Gastroesophageal sphincter (tissue), 3 donors: ENCODE results near the gene P2RX4.

Experiments used
- CTCF ChIP-seq, 4 experiments: fragments of 200-600 bp in 2 of 4; fragments of 450-650 bp in 2 of 4; sonication (generic) in 1 of 4; IDR thresholded peaks; one replicate each; pipeline ENCODE4 v1.5.1; 2017 to 2019; ENCODE audit warnings: antibody characterized with exemption in 4 of 4, mild to moderate bottlenecking in 2 of 4, moderate library complexity in 2 of 4
- EP300 ChIP-seq: sonication (generic); formaldehyde crosslinking; IDR thresholded peaks from one replicate; pipeline ENCODE4 v1.6.1; 2017; ENCODE audit warnings: antibody characterized with exemption, mild to moderate bottlenecking
- POLR2A ChIP-seq, 2 donors: fragments of 450-650 bp; IDR thresholded peaks; one replicate each; pipeline ENCODE4 v1.6.1; 2017; ENCODE audit warnings: antibody characterized with exemption in 2 of 2, mild to moderate bottlenecking in 2 of 2, moderate library complexity in 1 of 2
- POLR2AphosphoS5 ChIP-seq: sonication (generic); formaldehyde crosslinking; IDR thresholded peaks from one replicate; pipeline ENCODE4 v1.6.1; 2017; ENCODE audit warnings: antibody characterized with exemption

- TF ChIP-seq POLR2A (IDR thresholded peaks at IDR 0.05) (no peak), CTCF (IDR thresholded peaks at IDR 0.05) (no peak), POLR2AphosphoS5 (no peak), EP300 (no peak)
These were observed 9.5 kb downstream of the P2RX4 start for GRCh38 chr12:121219353-121219986.
